GM06990 (cell line): Measurements from ENCODE around the gene RHBDL2.
A peak's percentile ranks its signal among the peaks of the same experiment; 100 is the strongest.
"Not testable (repeated sequence)": the region's sequence is repeated elsewhere in the genome, so short reads cannot be mapped to it uniquely, and the experiment has no call there.

Experiments used
- DNase-seq: peaks from one replicate; pipeline ENCODE4 v3.0.0-alpha.2; 2011; ENCODE audit not compliant: insufficient read length; ENCODE audit errors: extremely low read depth
- H3K27me3 ChIP-seq: replicated peaks from 2 replicates; pipeline ENCODE4 v1.6.0; 2011; ENCODE audit warnings: low read length; ENCODE audit not compliant: control insufficient read depth, insufficient read depth
- H3K36me3 ChIP-seq: 2 replicates; pipeline ENCODE4 v1.5.1; 2011; ENCODE audit warnings: low read length; ENCODE audit not compliant: control insufficient read depth, insufficient read depth
- H3K4me3 ChIP-seq: replicated peaks from 2 replicates; pipeline ENCODE4 v1.5.1; 2011; ENCODE audit warnings: low read depth, mild to moderate bottlenecking, control low read depth, low read length
- TF ChIP-seq, protein P1 (sequence below): IDR thresholded peaks from 2 replicates; pipeline ENCODE4 v1.5.1; 2011; ENCODE audit warnings: low read length, control low read depth, mild to moderate bottlenecking, inconsistent platforms; ENCODE audit not compliant: insufficient read depth, poor library complexity, severe bottlenecking

Gene RHBDL2

GRCh38 chr1:38973659-38974437, 32.2 kb upstream of the RHBDL2 start:
- Histone ChIP-seq H3K4me3 (no peak overlapping the region), H3K36me3 (no peaks in the 10 kb centered on the region), H3K27me3 (no peaks in the 10 kb centered on the region)
- TF ChIP-seq, protein P1, sequence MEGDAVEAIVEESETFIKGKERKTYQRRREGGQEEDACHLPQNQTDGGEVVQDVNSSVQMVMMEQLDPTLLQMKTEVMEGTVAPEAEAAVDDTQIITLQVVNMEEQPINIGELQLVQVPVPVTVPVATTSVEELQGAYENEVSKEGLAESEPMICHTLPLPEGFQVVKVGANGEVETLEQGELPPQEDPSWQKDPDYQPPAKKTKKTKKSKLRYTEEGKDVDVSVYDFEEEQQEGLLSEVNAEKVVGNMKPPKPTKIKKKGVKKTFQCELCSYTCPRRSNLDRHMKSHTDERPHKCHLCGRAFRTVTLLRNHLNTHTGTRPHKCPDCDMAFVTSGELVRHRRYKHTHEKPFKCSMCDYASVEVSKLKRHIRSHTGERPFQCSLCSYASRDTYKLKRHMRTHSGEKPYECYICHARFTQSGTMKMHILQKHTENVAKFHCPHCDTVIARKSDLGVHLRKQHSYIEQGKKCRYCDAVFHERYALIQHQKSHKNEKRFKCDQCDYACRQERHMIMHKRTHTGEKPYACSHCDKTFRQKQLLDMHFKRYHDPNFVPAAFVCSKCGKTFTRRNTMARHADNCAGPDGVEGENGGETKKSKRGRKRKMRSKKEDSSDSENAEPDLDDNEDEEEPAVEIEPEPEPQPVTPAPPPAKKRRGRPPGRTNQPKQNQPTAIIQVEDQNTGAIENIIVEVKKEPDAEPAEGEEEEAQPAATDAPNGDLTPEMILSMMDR, result no peak
- DNase-seq, result no peak

- H3K36me3 ChIP-seq, DNase-seq, H3K4me3 ChIP-seq, H3K27me3 ChIP-seq: not testable (repeated sequence)
These were observed 31.5 kb upstream of the RHBDL2 start for GRCh38 chr1:38973145-38973544.

DNA sequence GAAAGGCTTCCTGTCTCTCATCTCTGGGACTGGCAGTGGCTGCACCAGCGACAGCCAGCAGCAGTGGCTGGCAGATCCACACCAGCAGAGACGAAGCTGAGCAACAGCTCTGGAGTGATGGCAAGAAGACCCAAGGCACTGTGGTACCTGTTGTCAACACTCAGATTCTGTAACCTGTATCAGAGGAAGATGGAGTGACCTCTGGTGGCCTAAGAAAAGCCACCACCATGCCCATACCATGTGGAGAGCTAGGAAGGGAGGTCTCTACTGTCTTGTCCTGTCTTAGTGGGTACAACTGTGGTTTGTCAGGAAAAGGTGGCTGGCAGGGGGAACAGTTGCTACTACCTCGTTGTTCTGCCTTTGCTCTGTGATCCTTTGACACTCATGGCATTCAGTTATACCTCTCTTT, 22.5 kb upstream of the RHBDL2 start:
- Histone ChIP-seq H3K27me3 (no peaks in the 10 kb centered on the region), H3K36me3 (no peaks in the 10 kb centered on the region), H3K4me3 (no peak overlapping the region)
- DNase-seq, result no peak
- TF ChIP-seq, protein P1, result peak; percentile 53

- DNase-seq, result no peak
- no peaks in the 10 kb centered on the region for H3K27me3 ChIP-seq
- no peaks in the 10 kb centered on the region for H3K36me3 ChIP-seq
- H3K4me3 ChIP-seq, result no peak overlapping the region
- TF ChIP-seq, protein P1, result no peak
These were observed 20.9 kb upstream of the RHBDL2 start for GRCh38 chr1:38962560-38962959.

GRCh38 chr1:38962113-38962512, 20.5 kb upstream of the RHBDL2 start:
- no peak for DNase-seq
- Histone ChIP-seq H3K27me3 (no peaks in the 10 kb centered on the region), H3K4me3 (no peak overlapping the region), H3K36me3 (no peaks in the 10 kb centered on the region)
- TF ChIP-seq, protein P1, result no peak

- Histone ChIP-seq H3K4me3 (no peak overlapping the region), H3K27me3 (no peaks in the 10 kb centered on the region), H3K36me3 (no peaks in the 10 kb centered on the region)
- no peak for DNase-seq
- TF ChIP-seq, protein P1, result no peak
These were observed 17.3 kb upstream of the RHBDL2 start for GRCh38 chr1:38958967-38959366.
